ENCODE measurements around the gene ZNF148.

ZNF148 gene

DNA sequence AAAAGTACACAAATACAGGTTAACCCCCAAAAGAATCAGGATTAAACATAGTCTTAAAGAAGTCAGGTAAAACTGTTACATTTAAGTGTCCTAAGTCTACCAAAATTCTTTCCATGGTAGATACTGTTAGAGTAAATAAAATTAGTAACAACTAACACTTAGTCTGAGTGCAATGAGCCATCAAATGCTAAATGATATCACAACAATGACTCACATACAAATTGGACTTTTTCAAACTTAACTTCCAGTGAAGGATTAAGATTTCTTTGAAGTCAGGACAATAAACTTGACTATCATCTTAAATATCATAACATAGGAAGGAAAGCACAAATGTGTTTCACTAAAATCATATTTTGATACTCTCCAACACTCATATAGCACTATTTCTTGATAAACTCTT lies 43.9 kb downstream of the ZNF148 start:
- DNase-seq = no peak

- no peak for DNase-seq
These were observed 48.2 kb downstream of the ZNF148 start for GRCh38 chr3:125326957-125327356.

DNA sequence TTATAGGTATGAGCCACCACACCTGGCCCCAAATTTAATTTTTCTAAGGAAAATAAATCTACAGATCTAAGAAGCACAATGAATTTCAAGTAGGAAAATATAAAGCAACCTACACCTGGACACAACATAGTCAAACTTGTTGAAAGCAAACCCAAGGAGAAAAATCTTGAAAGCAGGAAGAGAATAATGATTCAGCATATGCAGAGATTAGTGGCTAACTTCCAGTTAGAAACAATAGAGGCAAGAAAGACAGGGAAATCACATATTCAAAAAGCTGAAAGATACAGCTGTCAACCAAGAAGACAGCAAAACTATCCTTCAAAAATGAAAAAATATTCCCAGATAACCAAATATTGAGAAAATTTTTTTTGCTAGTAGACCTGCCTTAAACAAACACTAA lies 49.4 kb downstream of the ZNF148 start:
- no peak for DNase-seq

- no peak for DNase-seq
These were observed 50.8 kb downstream of the ZNF148 start for GRCh38 chr3:125324341-125324740.

GRCh38 chr3:125322917-125323316 lies 52.2 kb downstream of the ZNF148 start:
- no peak for DNase-seq

DNA sequence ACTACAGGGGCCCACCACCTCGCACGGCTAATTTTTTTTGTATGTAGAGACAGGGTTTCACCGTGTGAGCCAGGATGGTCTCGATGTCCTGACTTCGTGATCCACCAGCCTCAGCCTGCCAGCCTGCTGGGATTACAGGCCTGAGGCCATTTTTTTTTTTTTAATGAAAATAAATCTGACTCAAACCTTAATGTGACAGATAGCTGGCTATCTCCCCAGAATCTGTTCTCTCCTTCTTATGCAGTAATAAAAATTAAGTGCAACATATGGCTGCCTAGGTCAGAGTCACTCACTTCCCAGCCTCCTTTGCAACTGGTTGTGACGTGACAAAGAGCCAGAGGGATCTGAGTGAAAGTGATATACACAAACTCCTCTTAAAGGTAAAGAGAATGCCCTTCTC lies 53.0 kb downstream of the ZNF148 start:
- DNase-seq = no peak

DNA sequence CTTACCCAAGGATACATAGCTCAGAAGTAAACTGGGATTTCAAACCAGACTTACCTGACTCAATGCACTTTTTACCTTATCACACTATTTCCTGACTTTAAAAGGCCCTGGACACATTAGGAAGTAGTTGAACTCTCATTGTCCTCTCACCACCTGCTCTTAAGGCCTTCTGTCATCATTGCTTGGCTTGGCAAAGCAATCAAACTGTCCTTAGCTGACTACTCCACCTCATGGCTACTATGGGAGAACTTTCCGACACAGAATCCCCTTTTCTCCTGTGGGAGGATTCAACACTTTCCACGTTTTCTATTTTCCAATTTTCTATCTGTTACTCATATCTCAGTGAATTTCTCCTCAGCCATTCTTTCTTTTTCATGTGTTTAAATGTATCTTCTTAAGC lies 55.4 kb downstream of the ZNF148 start:
- DNase-seq = no peak

GRCh38 chr3:125318871-125319270 lies 56.3 kb downstream of the ZNF148 start:
- DNase-seq = no peak

DNA sequence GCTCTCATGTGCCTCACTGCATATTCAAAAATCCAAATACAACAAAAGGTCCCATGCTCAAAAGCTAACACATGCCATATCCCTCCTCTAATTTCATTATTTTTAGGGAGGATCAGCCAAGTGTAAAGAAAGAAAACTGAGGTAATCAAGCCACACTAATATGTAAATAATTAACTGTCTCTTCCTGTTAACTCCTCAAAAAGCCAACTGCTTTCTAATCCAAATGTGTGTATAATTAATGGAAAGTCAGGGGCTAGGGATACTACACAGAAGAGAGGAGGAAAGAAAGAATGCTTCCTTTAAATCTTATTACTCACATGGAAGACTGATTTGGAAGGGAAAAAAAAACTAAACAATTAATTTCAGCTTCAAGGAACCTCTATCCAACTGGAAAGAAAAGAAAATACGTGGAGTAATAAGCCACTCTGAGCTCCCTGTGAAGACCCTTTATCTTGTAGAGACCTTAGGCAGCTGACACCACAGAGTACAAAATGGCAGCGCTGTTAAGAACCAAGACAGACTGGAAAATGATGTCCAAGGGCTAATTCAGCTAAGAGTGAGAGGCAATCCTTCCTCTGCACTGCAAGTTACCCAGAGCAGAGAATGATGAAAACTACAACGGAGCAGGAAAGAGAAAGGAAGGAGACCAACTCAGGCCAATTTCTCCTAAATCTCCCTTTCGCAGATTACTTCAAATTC lies 56.8 kb downstream of the ZNF148 start:
- DNase-seq = no peak

GRCh38 chr3:125317761-125318160 lies 57.4 kb downstream of the ZNF148 start:
- DNase-seq = no peak

- no peak for DNase-seq
These were observed 58.2 kb downstream of the ZNF148 start for GRCh38 chr3:125316949-125317348.

DNA sequence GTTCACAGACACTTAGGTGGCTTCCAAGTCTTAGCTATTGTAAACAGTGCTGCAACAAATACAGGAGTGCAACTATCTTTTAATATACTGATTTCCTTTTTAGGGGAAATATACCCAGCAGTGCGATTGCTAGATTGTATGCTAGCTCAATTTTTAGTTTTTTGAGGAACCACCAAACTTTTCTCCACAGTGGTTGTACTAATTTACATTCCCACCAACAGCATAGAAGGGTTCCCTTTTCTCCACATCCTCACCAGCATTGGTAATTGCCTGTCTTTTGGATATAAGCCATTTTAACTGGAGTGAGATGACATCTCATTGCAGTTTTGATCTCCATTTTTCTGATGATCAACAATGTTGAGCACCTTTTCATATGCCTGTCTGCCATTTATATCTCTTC lies 58.9 kb downstream of the ZNF148 start:
- DNase-seq = no peak

DNA sequence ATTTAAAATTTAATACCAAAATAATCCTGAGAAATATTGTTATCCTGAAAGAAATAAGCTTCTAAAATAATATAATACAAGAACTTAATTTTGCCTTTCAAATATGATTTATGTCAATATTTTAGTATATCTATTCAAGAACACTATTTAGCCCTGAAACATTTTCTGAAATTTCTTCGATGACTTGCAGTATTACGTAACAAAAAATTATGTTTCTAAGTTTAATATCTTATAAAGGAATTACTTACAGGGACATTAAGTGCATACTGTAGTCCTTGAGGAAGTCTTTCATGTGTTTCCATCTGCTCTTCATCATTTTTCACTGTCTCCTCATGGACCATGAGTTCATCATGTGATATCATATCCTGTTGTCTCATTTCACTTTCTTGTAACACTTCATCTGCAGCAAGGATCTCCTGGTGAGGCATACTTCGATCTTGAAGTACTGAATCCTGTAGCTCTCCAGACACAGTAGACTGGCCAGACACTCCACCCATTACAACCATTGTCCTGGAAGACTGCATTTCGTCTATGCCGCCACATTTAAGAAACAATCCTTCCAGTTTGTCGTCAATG lies 62.0 kb downstream of the ZNF148 start:
- no peak for DNase-seq

DNA sequence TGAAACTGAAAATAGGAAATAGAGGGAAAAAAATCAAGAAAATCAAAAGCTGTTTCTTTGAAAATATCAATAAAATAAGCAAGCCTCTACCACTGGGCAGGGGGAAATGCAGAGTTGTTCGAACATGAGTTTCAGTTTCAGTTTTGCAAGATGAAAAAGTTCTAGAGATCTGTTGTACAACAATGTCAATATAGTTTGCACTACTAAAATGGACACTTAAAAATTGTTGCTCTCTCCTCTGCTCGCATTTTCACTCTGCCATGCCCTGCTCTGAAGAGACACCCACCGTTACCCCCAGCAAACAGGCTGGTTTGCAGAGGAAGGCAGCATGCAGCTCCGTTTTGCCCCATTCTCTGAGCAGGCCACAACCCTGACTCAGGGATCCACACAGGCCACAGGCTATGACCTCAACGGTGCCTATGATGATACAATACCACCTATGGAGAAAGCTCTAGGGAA lies 64.5 kb downstream of the ZNF148 start:
- peak; percentile 71 for DNase-seq

DNA sequence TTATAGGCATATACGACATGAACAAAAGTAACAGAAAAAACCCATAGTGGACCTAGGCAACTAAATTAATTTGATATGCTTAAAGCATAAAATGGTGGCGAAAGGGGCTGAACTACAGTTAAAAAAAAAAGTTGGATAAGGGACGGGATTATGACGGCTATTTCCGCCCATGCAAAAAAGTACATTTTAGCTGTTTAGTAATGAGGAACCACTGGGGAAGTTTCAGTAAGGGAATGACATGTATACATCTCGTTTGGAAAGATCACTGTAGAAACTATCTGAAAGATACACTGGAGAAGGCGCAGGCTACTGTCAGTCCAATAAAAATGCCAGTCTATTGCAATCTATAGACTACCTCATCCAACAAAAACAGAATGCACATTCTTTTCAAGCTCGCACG lies 65.6 kb downstream of the ZNF148 start:
- DNase-seq = no peak

GRCh38 chr3:125306620-125307019 lies 68.5 kb downstream of the ZNF148 start:
- no peak for DNase-seq

GRCh38 chr3:125302932-125303331 lies 72.2 kb downstream of the ZNF148 start:
- no peak for DNase-seq

DNA sequence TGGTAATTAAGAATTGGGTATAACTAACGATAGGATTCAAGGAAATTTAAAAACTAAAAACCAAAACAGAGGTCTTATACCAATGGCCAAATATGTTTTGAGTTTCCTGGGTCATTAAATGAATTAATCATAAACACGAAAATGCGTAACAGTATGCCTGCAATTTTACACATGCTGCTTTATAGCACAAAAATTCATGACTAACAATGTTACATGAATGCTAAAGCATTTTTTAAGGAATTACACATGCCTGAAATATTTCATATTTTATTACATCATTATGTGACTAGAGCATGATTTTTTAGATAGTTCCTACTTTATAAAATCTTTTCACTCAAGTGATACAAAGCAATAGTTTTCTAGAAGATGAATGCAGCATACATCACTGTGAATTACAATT lies 74.7 kb downstream of the ZNF148 start:
- no peak for DNase-seq

DNA sequence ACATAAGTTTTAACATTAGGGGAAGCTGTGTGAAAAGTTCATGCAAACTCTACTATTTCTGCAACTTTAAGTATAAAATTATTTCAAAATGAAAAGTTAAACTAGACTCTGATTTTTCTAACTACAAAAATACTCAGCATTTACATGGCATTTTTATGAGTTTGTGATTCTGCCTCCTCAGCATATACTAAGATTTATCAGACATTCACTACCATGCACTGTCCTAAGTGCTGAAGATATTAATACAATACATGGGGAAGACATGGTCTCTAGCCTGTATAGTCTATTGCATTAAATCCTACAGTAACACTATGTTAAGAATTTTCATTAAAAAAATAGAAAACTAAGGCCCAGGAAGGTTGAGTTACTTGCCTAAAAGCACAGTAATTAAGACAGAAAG lies 80.7 kb downstream of the ZNF148 start:
- no peak for DNase-seq

GRCh38 chr3:125292015-125292414 lies 83.1 kb downstream of the ZNF148 start:
- DNase-seq = no peak

- no peak for DNase-seq
These were observed 85.6 kb downstream of the ZNF148 start for GRCh38 chr3:125289429-125289981.

- DNase-seq = no peak
These were observed 87.9 kb downstream of the ZNF148 start for GRCh38 chr3:125287248-125287647.

DNA sequence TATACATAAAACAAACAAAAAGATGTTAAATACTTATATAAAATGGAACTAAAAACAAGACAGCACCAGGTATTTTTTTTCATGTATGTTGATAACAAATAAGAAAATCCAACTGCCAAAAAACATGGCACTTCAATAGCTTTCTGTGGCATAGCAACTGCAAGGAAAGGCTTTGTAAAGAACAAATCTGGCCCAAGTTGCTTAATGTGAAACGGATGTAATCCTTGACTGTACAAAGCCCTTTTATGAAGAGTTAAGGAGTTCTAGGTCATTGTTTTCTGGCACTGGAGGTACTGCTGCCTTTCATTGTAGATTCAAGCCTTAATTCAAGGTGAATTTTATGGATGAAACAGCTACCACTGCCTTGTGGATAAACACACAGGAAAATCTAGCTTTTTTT lies 93.7 kb downstream of the ZNF148 start:
- DNase-seq = no peak

GRCh38 chr3:125280668-125281361 lies 94.3 kb downstream of the ZNF148 start:
- DNase-seq = no peak
